ENCODE measurements around the gene DTL.

DTL gene

GRCh38 chr1:212119397-212119837 lies 83.9 kb downstream of the DTL start:
- no peak for TF ChIP-seq CTCF (conservative IDR thresholded peaks at IDR 0.05)
- no peak overlapping the region for H3K27ac ChIP-seq

GRCh38 chr1:212119863-212120262 lies 84.3 kb downstream of the DTL start:
- no peak overlapping the region for H3K27ac ChIP-seq
- TF ChIP-seq CTCF (conservative IDR thresholded peaks at IDR 0.05) = no peak

GRCh38 chr1:212121779-212122178 lies 86.2 kb downstream of the DTL start:
- H3K27ac ChIP-seq = no peak overlapping the region
- TF ChIP-seq CTCF (conservative IDR thresholded peaks at IDR 0.05) = no peak

- no peak for TF ChIP-seq CTCF (conservative IDR thresholded peaks at IDR 0.05)
- no peak overlapping the region for H3K27ac ChIP-seq
Measured at GRCh38 chr1:212124690-212125582, 89.4 kb downstream of the DTL start.

- H3K27ac ChIP-seq = no peak overlapping the region
- no peak for TF ChIP-seq CTCF (conservative IDR thresholded peaks at IDR 0.05)
Measured at GRCh38 chr1:212125654-212126053, 90.1 kb downstream of the DTL start.

- no peak overlapping the region for H3K27ac ChIP-seq
- no peak for TF ChIP-seq CTCF (conservative IDR thresholded peaks at IDR 0.05)
Measured at GRCh38 chr1:212127221-212127620, 91.7 kb downstream of the DTL start.

GRCh38 chr1:212129781-212130180 lies 94.2 kb downstream of the DTL start:
- no peak overlapping the region for H3K27ac ChIP-seq
- TF ChIP-seq CTCF (conservative IDR thresholded peaks at IDR 0.05) = no peak

Measured in VCaP (cell line).